GM21360 (cell line): ENCODE measurements around the gene FAM200B.

Experiments
- ATAC-seq: cut with Tn5 transposase; IDR thresholded peaks from one replicate; pipeline ENCODE4 v1.9.1; 2021; ENCODE audit warnings: mild to moderate bottlenecking, moderate library complexity; ENCODE audit not compliant: unreplicated experiment

Gene FAM200B

GRCh38 chr4:15681372-15682241 lies at the start of gene FAM200B:
Gene FAM200B, plus strand, starts transcription at chr4:15681827. Its CDS starts 5,151 bp downstream, at chr4:15686978.
- peak; percentile 90 for ATAC-seq

GRCh38 chr4:15636818-15637217 lies 44.8 kb upstream of the FAM200B start:
- ATAC-seq = no peak

- ATAC-seq = no peak
Measured at GRCh38 chr4:15638418-15638817, 43.2 kb upstream of the FAM200B start.

GRCh38 chr4:15648600-15648999 lies 33.0 kb upstream of the FAM200B start:
- ATAC-seq = peak; percentile 62

- peak; percentile 40 for ATAC-seq
Measured at GRCh38 chr4:15649914-15650545, 31.6 kb upstream of the FAM200B start.

- no peak for ATAC-seq
Measured at GRCh38 chr4:15651676-15652075, 30.0 kb upstream of the FAM200B start.

GRCh38 chr4:15652191-15652590 lies 29.4 kb upstream of the FAM200B start:
- ATAC-seq = no peak

- no peak for ATAC-seq
Measured at GRCh38 chr4:15652841-15653240, 28.8 kb upstream of the FAM200B start.

- ATAC-seq = no peak
Measured at GRCh38 chr4:15653420-15653819, 28.2 kb upstream of the FAM200B start.

GRCh38 chr4:15653864-15654592 lies 27.6 kb upstream of the FAM200B start:
- peak; percentile 31 for ATAC-seq

- peak; percentile 38 for ATAC-seq
Measured at GRCh38 chr4:15654593-15655222, 26.9 kb upstream of the FAM200B start.

- peak; percentile 53 for ATAC-seq
Measured at GRCh38 chr4:15655223-15656037, 26.2 kb upstream of the FAM200B start, which contains the start of gene FBXL5. Gene FBXL5, minus strand, starts transcription at chr4:15655357. Its CDS starts 70 bp downstream, at chr4:15655287.

- ATAC-seq = no peak
Measured at GRCh38 chr4:15656038-15656470, 25.6 kb upstream of the FAM200B start.

GRCh38 chr4:15657366-15657765 lies 24.3 kb upstream of the FAM200B start:
- no peak for ATAC-seq

GRCh38 chr4:15658136-15658770 lies 23.4 kb upstream of the FAM200B start:
- ATAC-seq = no peak

GRCh38 chr4:15658781-15659180 lies 22.8 kb upstream of the FAM200B start:
- ATAC-seq = no peak

GRCh38 chr4:15659768-15660570 lies 21.7 kb upstream of the FAM200B start:
- no peak for ATAC-seq

GRCh38 chr4:15665753-15666365 lies 15.8 kb upstream of the FAM200B start:
- no peak for ATAC-seq
